HepG2 (cell line): ENCODE data around the gene MARF1. TPM values are rescaled to one million over a fixed set of nuclear protein-coding genes. Genes with fewer than 3 reads are reported as not detected.

Experiments
- CHD2 ChIP-seq: IDR thresholded peaks from 2 replicates; pipeline ENCODE4 v1.6.1; 2011; ENCODE audit warnings: low read depth, low read length, improper control_type of control experiment
- FOXK2 ChIP-seq: fragments of 450-650 bp; IDR thresholded peaks from 2 replicates; pipeline ENCODE4 v1.6.1; 2016
- HDAC1 ChIP-seq: sonication (generic); formaldehyde crosslinking; IDR thresholded peaks from 2 replicates; pipeline ENCODE4 v1.5.1; 2020; ENCODE audit warnings: mild to moderate bottlenecking, missing genetic modification reagents
- KLF9 ChIP-seq: IDR thresholded peaks from 2 replicates; pipeline ENCODE4 v1.6.1; 2016; ENCODE audit warnings: low read depth
- NCOA1 ChIP-seq: sonication (generic); formaldehyde crosslinking; IDR thresholded peaks from 2 replicates; pipeline ENCODE4 v1.9.0; 2021; ENCODE audit warnings: missing genetic modification reagents
- NR2F6 ChIP-seq, 2 experiments: IDR thresholded peaks; 2 replicates each; pipeline ENCODE4 v1.6.1; 2016; ENCODE audit warnings: antibody characterized with exemption in 1 of 2, mild to moderate bottlenecking in 1 of 2
- POGZ ChIP-seq: sonication (generic); formaldehyde crosslinking; IDR thresholded peaks from 2 replicates; pipeline ENCODE4 v1.4.0; 2020; ENCODE audit warnings: mild to moderate bottlenecking, missing genetic modification reagents
- PRPF4 ChIP-seq: fragments of 200-400 bp; formaldehyde crosslinking; IDR thresholded peaks from 2 replicates; pipeline ENCODE4 v1.6.1; 2016; ENCODE audit warnings: low read length, low read depth; ENCODE audit not compliant: poor library complexity, severe bottlenecking
- SCMH1 ChIP-seq: sonication (generic); formaldehyde crosslinking; IDR thresholded peaks from 2 replicates; pipeline ENCODE4 v1.9.0; 2021; ENCODE audit warnings: missing genetic modification reagents, mild to moderate bottlenecking, borderline replicate concordance
- SIX1 ChIP-seq: sonication (generic); formaldehyde crosslinking; IDR thresholded peaks from 2 replicates; pipeline ENCODE4 v1.4.0; 2020; ENCODE audit warnings: missing genetic modification reagents, borderline replicate concordance
- SP4 ChIP-seq: sonication (generic); formaldehyde crosslinking; IDR thresholded peaks from 2 replicates; pipeline ENCODE4 v1.8.1; 2023; ENCODE audit warnings: mild to moderate bottlenecking, missing genetic modification reagents
- SRSF1 ChIP-seq: fragments of 200-400 bp; formaldehyde crosslinking; optimal IDR thresholded peaks from 2 replicates; pipeline ENCODE3; 2017; ENCODE audit warnings: mild to moderate bottlenecking, low read depth, low read length, moderate library complexity
- TOE1 ChIP-seq: sonication (generic); formaldehyde crosslinking; IDR thresholded peaks from 2 replicates; pipeline ENCODE4 v1.4.0; 2020; ENCODE audit warnings: mild to moderate bottlenecking, missing genetic modification reagents
- ZBTB38 ChIP-seq: sonication (generic); formaldehyde crosslinking; IDR thresholded peaks from 2 replicates; pipeline ENCODE4 v1.5.1; 2020; ENCODE audit warnings: mild to moderate bottlenecking, missing genetic modification reagents
- ZBTB39 ChIP-seq: sonication (generic); formaldehyde crosslinking; IDR thresholded peaks from 2 replicates; pipeline ENCODE4 v1.5.0; 2020; ENCODE audit warnings: missing genetic modification reagents
- ZFP1 ChIP-seq: IDR thresholded peaks from 2 replicates; pipeline ENCODE4 v1.6.1; 2016
- ZFY ChIP-seq: sonication (generic); formaldehyde crosslinking; IDR thresholded peaks from 2 replicates; pipeline ENCODE4 v1.4.0; 2020; ENCODE audit warnings: missing genetic modification reagents
- ZNF234 ChIP-seq: sonication (generic); formaldehyde crosslinking; conservative IDR thresholded peaks from 2 replicates; pipeline ENCODE4 v1.5.1; 2020; ENCODE audit warnings: mild to moderate bottlenecking, missing genetic modification reagents
- ZNF251 ChIP-seq: sonication (generic); formaldehyde crosslinking; IDR thresholded peaks from 2 replicates; pipeline ENCODE4 v1.9.0; 2021; ENCODE audit warnings: mild to moderate bottlenecking, missing genetic modification reagents
- ZNF446 ChIP-seq: sonication (generic); formaldehyde crosslinking; IDR thresholded peaks from 2 replicates; pipeline ENCODE4 v1.5.0; 2020; ENCODE audit warnings: mild to moderate bottlenecking, missing genetic modification reagents
- ZNF746 ChIP-seq: sonication (generic); formaldehyde crosslinking; IDR thresholded peaks from 2 replicates; pipeline ENCODE4 v1.8.0; 2022; ENCODE audit warnings: mild to moderate bottlenecking, missing genetic modification reagents
- polyA plus RNA-seq, 8 experiments: library from polyadenylated mRNA; depleted of rRNA in 3 of 8; stranded (reverse) in 7 of 8; unstranded in 1 of 8; fragments of >200 nt; fragmentation: Illumina TruSeq in 4 of 8; extraction: Trizol in 4 of 8; gene quantifications; 2 replicates each; pipeline versions ENCODE4 v1.2.1 to v1.2.3, GENCODE V29; 2011 to 2016; ENCODE audit warnings: low read depth in 4 of 8, missing spikeins in 1 of 8, mixed read lengths in 1 of 8; ENCODE audit not compliant: insufficient read depth in 1 of 8
- total RNA-seq, 5 experiments: library from RNA; depleted of rRNA; stranded (reverse); fragments of >200 nt; fragmentation: Illumina TruSeq; extraction: Trizol; gene quantifications; 2 replicates each; pipeline ENCODE4 v1.2.3, GENCODE V29; 2016; ENCODE audit warnings: low read depth in 1 of 5
- TF ChIP-seq, protein P1 (sequence below): sonication (generic); formaldehyde crosslinking; IDR thresholded peaks from 2 replicates; pipeline ENCODE4 v1.5.1; 2020; ENCODE audit warnings: mild to moderate bottlenecking, missing genetic modification reagents, borderline replicate concordance

Gene MARF1
- total and polyA plus RNA-seq, 2 of the 13 experiments (the other 11 are each of a cell fraction or from before 2014, with no cell fraction given): 8.7 to 20.7 TPM

DNA sequence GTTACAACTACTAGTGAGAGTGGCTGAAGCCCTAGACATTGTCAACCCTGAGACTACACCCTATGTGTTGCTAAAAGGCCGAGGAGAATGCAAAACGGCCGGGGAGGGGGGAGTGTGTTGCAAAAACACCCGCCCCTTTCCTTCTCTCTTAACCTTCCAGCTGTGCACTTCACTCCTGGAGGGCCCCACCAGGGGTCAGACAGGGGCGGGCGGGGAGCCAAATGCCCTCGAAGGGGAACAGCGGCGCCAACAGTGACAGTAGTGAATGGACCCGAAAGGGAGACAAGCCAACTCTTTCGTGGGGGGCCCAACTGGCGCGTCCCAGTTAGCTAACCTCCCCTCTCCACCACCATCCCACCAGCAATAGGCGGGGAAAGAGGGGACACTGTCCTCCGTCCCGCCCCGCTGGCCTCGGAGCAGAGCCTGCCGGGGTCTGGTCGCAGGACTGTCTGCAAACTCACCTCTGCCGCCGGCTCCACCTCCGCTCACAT lies 352 bp downstream of the MARF1 start (continued):
- TF ChIP-seq, protein P1, sequence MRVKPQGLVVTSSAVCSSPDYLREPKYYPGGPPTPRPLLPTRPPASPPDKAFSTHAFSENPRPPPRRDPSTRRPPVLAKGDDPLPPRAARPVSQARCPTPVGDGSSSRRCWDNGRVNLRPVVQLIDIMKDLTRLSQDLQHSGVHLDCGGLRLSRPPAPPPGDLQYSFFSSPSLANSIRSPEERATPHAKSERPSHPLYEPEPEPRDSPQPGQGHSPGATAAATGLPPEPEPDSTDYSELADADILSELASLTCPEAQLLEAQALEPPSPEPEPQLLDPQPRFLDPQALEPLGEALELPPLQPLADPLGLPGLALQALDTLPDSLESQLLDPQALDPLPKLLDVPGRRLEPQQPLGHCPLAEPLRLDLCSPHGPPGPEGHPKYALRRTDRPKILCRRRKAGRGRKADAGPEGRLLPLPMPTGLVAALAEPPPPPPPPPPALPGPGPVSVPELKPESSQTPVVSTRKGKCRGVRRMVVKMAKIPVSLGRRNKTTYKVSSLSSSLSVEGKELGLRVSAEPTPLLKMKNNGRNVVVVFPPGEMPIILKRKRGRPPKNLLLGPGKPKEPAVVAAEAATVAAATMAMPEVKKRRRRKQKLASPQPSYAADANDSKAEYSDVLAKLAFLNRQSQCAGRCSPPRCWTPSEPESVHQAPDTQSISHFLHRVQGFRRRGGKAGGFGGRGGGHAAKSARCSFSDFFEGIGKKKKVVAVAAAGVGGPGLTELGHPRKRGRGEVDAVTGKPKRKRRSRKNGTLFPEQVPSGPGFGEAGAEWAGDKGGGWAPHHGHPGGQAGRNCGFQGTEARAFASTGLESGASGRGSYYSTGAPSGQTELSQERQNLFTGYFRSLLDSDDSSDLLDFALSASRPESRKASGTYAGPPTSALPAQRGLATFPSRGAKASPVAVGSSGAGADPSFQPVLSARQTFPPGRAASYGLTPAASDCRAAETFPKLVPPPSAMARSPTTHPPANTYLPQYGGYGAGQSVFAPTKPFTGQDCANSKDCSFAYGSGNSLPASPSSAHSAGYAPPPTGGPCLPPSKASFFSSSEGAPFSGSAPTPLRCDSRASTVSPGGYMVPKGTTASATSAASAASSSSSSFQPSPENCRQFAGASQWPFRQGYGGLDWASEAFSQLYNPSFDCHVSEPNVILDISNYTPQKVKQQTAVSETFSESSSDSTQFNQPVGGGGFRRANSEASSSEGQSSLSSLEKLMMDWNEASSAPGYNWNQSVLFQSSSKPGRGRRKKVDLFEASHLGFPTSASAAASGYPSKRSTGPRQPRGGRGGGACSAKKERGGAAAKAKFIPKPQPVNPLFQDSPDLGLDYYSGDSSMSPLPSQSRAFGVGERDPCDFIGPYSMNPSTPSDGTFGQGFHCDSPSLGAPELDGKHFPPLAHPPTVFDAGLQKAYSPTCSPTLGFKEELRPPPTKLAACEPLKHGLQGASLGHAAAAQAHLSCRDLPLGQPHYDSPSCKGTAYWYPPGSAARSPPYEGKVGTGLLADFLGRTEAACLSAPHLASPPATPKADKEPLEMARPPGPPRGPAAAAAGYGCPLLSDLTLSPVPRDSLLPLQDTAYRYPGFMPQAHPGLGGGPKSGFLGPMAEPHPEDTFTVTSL (CRISPR knock-in tag): 0 out of 2 replicates have a peak, but pooled peaks have one; percentile 69
- TF ChIP-seq ZBTB38: peak; percentile 95
- TF ChIP-seq ZBTB39: no peak; the same call in 1 of the 2 replicates
- peak; percentile 87 for TF ChIP-seq SRSF1
- TF ChIP-seq ZFP1 (CRISPR knock-in tag): peak; percentile 77
- TF ChIP-seq SP4 (CRISPR knock-in tag): no peak
- no peak; the same call in 1 of the 2 replicates for TF ChIP-seq ZNF234
- TF ChIP-seq POGZ (CRISPR knock-in tag): peak; percentile 51
- no peak for TF ChIP-seq ZNF251 (CRISPR knock-in tag)
- 0 out of 2 replicates have a peak, but pooled peaks have one; percentile 71 for TF ChIP-seq HDAC1
- no peak for TF ChIP-seq SCMH1 (CRISPR knock-in tag)
- no peak; the same call in none of the 2 replicates for TF ChIP-seq ZNF746 (CRISPR knock-in tag)
- TF ChIP-seq SIX1 (CRISPR knock-in tag): peak; percentile 45; the same call in 1 of the 2 replicates
- peak; percentile 94 for TF ChIP-seq NR2F6 (IDR thresholded peaks at IDR 0.05)
- peak; percentile 90 for TF ChIP-seq NR2F6 (CRISPR knock-in tag; IDR thresholded peaks at IDR 0.05)
- no peak for TF ChIP-seq NCOA1 (CRISPR knock-in tag)
- peak; percentile 90 for TF ChIP-seq FOXK2
- TF ChIP-seq PRPF4: no peak
- no peak for TF ChIP-seq KLF9 (CRISPR knock-in tag)
- peak; percentile 45; the same call in 1 of the 2 replicates for TF ChIP-seq ZFY (CRISPR knock-in tag)
- no peak for TF ChIP-seq ZNF446 (CRISPR knock-in tag)
- no peak for TF ChIP-seq TOE1 (CRISPR knock-in tag)
- peak; percentile 61; the same call in 1 of the 2 replicates for TF ChIP-seq CHD2
